ENCODE results near the gene SLC25A17. TPM values are rescaled to one million over a fixed set of nuclear protein-coding genes. Genes with fewer than 3 reads are reported as not detected.

SLC25A17 gene
- total RNA-seq, 1 donor from 2014 or later = 15.7 TPM

GRCh38 chr22:40758390-40758789 lies 60.8 kb downstream of the SLC25A17 start:
- no peak for DNase-seq (ENCODE audit: low read depth in 2 of 2)

- no peak for DNase-seq (ENCODE audit: low read depth in 2 of 2)
Observed at GRCh38 chr22:40757071-40757470, 62.1 kb downstream of the SLC25A17 start.

GRCh38 chr22:40753114-40753513 lies 66.0 kb downstream of the SLC25A17 start:
- DNase-seq (ENCODE audit: low read depth in 2 of 2) = no peak

- no peak for DNase-seq (ENCODE audit: low read depth in 2 of 2)
Observed at GRCh38 chr22:40751250-40751649, 67.9 kb downstream of the SLC25A17 start.

GRCh38 chr22:40749829-40750228 lies 69.3 kb downstream of the SLC25A17 start:
- no peak for DNase-seq (ENCODE audit: low read depth in 2 of 2)

- no peak for DNase-seq (ENCODE audit: low read depth in 2 of 2)
Observed at GRCh38 chr22:40748388-40749355, 70.5 kb downstream of the SLC25A17 start.

- no peak for DNase-seq (ENCODE audit: low read depth in 2 of 2)
Observed at GRCh38 chr22:40747361-40747760, 71.8 kb downstream of the SLC25A17 start.

- no peak for DNase-seq (ENCODE audit: low read depth in 2 of 2)
Observed at GRCh38 chr22:40746428-40747220, 72.5 kb downstream of the SLC25A17 start.

- no peak for DNase-seq (ENCODE audit: low read depth in 2 of 2)
Observed at GRCh38 chr22:40743768-40744167, 75.4 kb downstream of the SLC25A17 start.

- no peak for DNase-seq (ENCODE audit: low read depth in 2 of 2)
Observed at GRCh38 chr22:40741116-40741515, 78.0 kb downstream of the SLC25A17 start.

- peak; percentile 35 to 43 for DNase-seq (ENCODE audit: low read depth in 2 of 2)
Observed at GRCh38 chr22:40739721-40740120, 79.4 kb downstream of the SLC25A17 start.

GRCh38 chr22:40733919-40734318 lies 85.2 kb downstream of the SLC25A17 start:
- no peak for DNase-seq (ENCODE audit: low read depth in 2 of 2)

- DNase-seq (ENCODE audit: low read depth in 2 of 2) = no peak
Observed at GRCh38 chr22:40732999-40733292, 86.2 kb downstream of the SLC25A17 start.

GRCh38 chr22:40729284-40729683 lies 89.9 kb downstream of the SLC25A17 start:
- no peak for DNase-seq (ENCODE audit: low read depth in 2 of 2)

- no peak for DNase-seq (ENCODE audit: low read depth in 2 of 2)
Observed at GRCh38 chr22:40728731-40729189, 90.4 kb downstream of the SLC25A17 start.

- no peak for DNase-seq (ENCODE audit: low read depth in 2 of 2)
Observed at GRCh38 chr22:40727964-40728615, 91.1 kb downstream of the SLC25A17 start.

GRCh38 chr22:40727070-40727963 lies 91.8 kb downstream of the SLC25A17 start:
- DNase-seq (ENCODE audit: low read depth in 2 of 2) = no peak

GRCh38 chr22:40726514-40726913 lies 92.6 kb downstream of the SLC25A17 start:
- no peak for DNase-seq (ENCODE audit: low read depth in 2 of 2)

GRCh38 chr22:40723396-40723933 lies 95.7 kb downstream of the SLC25A17 start:
- DNase-seq (ENCODE audit: low read depth in 2 of 2) = no peak

GRCh38 chr22:40721266-40721665 lies 97.9 kb downstream of the SLC25A17 start:
- peak in 1 of 2 donors; percentile 48 for DNase-seq (ENCODE audit: low read depth in 2 of 2)
